ENCODE results near the gene TMEM14A.

The TMEM14A gene

GRCh38 chr6:52718550-52718949, 47.6 kb downstream of the TMEM14A start:
- in situ Hi-C loops (cut with HindIII; ENCODE audit: low pct_ligation_motif_present, low sequenced_read_pairs), result no loop called here
- Histone ChIP-seq H3K4me3 (ENCODE audit: low read depth, low read length) (no peak overlapping the region), H3K36me3 (replicated peaks) (no peaks in the 10 kb centered on the region), H3K27me3 (replicated peaks) (no peaks in the 10 kb centered on the region), H3K27ac (no peak overlapping the region)
- no peak for TF ChIP-seq CTCF (IDR thresholded peaks at IDR 0.05; ENCODE audit: low read depth, low read length, missing control alignments)
- no peak for DNase-seq

GRCh38 chr6:52720321-52720720, 49.4 kb downstream of the TMEM14A start:
- Histone ChIP-seq H3K27ac (no peak overlapping the region), H3K27me3 (replicated peaks) (no peaks in the 10 kb centered on the region), H3K4me3 (ENCODE audit: low read depth, low read length) (no peak overlapping the region), H3K36me3 (replicated peaks) (no peaks in the 10 kb centered on the region)
- DNase-seq, result no peak
- TF ChIP-seq CTCF (IDR thresholded peaks at IDR 0.05; ENCODE audit: low read depth, low read length, missing control alignments), result no peak
- in situ Hi-C loops (cut with HindIII; ENCODE audit: low pct_ligation_motif_present, low sequenced_read_pairs), result no loop called here

GRCh38 chr6:52724042-52724405, 53.1 kb downstream of the TMEM14A start:
- no peaks in the 10 kb centered on the region for H3K36me3 ChIP-seq (replicated peaks)
- in situ Hi-C loops (cut with HindIII; ENCODE audit: low pct_ligation_motif_present, low sequenced_read_pairs), result no loop called here
- H3K27me3 ChIP-seq (replicated peaks), result no peaks in the 10 kb centered on the region
- H3K27ac ChIP-seq, result no peak overlapping the region
- no peak for DNase-seq
- TF ChIP-seq CTCF (IDR thresholded peaks at IDR 0.05; ENCODE audit: low read depth, low read length, missing control alignments), result no peak
- H3K4me3 ChIP-seq (ENCODE audit: low read depth, low read length), result no peak overlapping the region

- Histone ChIP-seq H3K36me3 (replicated peaks) (no peaks in the 10 kb centered on the region), H3K27me3 (replicated peaks) (no peaks in the 10 kb centered on the region), H3K4me3 (ENCODE audit: low read depth, low read length) (no peak overlapping the region), H3K27ac (no peak overlapping the region)
- peak; percentile 70 for DNase-seq
- in situ Hi-C loops (cut with HindIII; ENCODE audit: low pct_ligation_motif_present, low sequenced_read_pairs), result no loop called here
- peak; percentile 93 for TF ChIP-seq CTCF (IDR thresholded peaks at IDR 0.05; ENCODE audit: low read depth, low read length, missing control alignments)
Observed at GRCh38 chr6:52724406-52725121, 53.7 kb downstream of the TMEM14A start.

GRCh38 chr6:52725143-52725534, 54.2 kb downstream of the TMEM14A start:
- DNase-seq, result no peak
- no peak for TF ChIP-seq CTCF (IDR thresholded peaks at IDR 0.05; ENCODE audit: low read depth, low read length, missing control alignments)
- no peak overlapping the region for H3K27ac ChIP-seq

More at GRCh38 chr6:52725143-52725534, 54.2 kb downstream of the TMEM14A start:
- in situ Hi-C loops (cut with HindIII; ENCODE audit: low pct_ligation_motif_present, low sequenced_read_pairs), result no loop called here
- no peaks in the 10 kb centered on the region for H3K36me3 ChIP-seq (replicated peaks)
- H3K4me3 ChIP-seq (ENCODE audit: low read depth, low read length), result no peak overlapping the region
- no peaks in the 10 kb centered on the region for H3K27me3 ChIP-seq (replicated peaks)
